Suprapubic skin (tissue), 4 donors: Measurements from ENCODE around the gene POLR3C.

Experiments
- POLR2A ChIP-seq, 2 donors: fragments of 450-650 bp; IDR thresholded peaks; one replicate each; pipeline ENCODE4 v1.6.1; 2017; ENCODE audit warnings: antibody characterized with exemption in 2 of 2, mild to moderate bottlenecking in 2 of 2, moderate library complexity in 2 of 2
- POLR2AphosphoS5 ChIP-seq, 3 donors: sonication (generic); formaldehyde crosslinking; IDR thresholded peaks; one replicate each; pipeline ENCODE4 v1.6.1; 2017; ENCODE audit warnings: antibody characterized with exemption in 3 of 3
- TF ChIP-seq, protein P1 (sequence below), 2 donors: fragments of 200-600 bp in 1 of 2; fragments of 450-650 bp in 1 of 2; sonication (generic) in 1 of 2; IDR thresholded peaks; one replicate each; pipeline ENCODE4 v1.5.1; 2016 to 2019; ENCODE audit warnings: antibody characterized with exemption in 2 of 2, mild to moderate bottlenecking in 1 of 2, moderate library complexity in 1 of 2

DNA sequence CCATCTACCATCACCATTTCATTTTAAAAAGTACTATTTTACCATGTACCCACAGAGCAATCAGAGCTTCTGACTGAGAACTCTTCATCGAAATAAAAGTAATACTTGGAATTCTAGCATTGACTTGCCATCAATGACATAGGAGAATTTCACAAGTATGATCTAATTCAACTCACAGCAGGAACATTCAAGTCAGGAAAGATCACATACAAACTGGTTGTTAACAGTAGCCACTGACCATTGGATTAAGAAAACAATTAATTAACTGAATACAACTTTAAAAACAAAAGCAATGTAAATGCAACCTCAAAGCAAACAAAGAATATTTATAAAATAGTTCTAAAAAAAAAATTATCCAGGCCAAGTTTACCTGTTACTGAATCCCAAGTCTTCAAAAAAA is 18.9 kb upstream of the POLR3C start:
- TF ChIP-seq, protein P1, sequence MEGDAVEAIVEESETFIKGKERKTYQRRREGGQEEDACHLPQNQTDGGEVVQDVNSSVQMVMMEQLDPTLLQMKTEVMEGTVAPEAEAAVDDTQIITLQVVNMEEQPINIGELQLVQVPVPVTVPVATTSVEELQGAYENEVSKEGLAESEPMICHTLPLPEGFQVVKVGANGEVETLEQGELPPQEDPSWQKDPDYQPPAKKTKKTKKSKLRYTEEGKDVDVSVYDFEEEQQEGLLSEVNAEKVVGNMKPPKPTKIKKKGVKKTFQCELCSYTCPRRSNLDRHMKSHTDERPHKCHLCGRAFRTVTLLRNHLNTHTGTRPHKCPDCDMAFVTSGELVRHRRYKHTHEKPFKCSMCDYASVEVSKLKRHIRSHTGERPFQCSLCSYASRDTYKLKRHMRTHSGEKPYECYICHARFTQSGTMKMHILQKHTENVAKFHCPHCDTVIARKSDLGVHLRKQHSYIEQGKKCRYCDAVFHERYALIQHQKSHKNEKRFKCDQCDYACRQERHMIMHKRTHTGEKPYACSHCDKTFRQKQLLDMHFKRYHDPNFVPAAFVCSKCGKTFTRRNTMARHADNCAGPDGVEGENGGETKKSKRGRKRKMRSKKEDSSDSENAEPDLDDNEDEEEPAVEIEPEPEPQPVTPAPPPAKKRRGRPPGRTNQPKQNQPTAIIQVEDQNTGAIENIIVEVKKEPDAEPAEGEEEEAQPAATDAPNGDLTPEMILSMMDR (IDR thresholded peaks at IDR 0.05): no peak
- TF ChIP-seq POLR2A (IDR thresholded peaks at IDR 0.05): no peak
- no peak for TF ChIP-seq POLR2AphosphoS5 (IDR thresholded peaks at IDR 0.05)
